Ishikawa (cell line): ENCODE data around the gene SYNDIG1.

Experiments used
- CEBPB ChIP-seq: IDR thresholded peaks from 2 replicates; pipeline ENCODE4 v1.6.1; 2012
- CREB1 ChIP-seq: IDR thresholded peaks from 2 replicates; pipeline ENCODE4 v1.6.1; 2012; ENCODE audit warnings: low read depth
- EGR1 ChIP-seq: IDR thresholded peaks from 2 replicates; pipeline ENCODE4 v1.6.1; 2012
- EP300 ChIP-seq: IDR thresholded peaks from 2 replicates; pipeline ENCODE4 v1.6.1; 2012; ENCODE audit warnings: borderline replicate concordance
- FOXM1 ChIP-seq: IDR thresholded peaks from 2 replicates; pipeline ENCODE4 v1.6.1; 2012; ENCODE audit warnings: low read depth, borderline replicate concordance
- MAX ChIP-seq: IDR thresholded peaks from 2 replicates; pipeline ENCODE4 v1.6.1; 2012
- NFIC ChIP-seq: IDR thresholded peaks from 2 replicates; pipeline ENCODE4 v1.6.1; 2012
- RAD21 ChIP-seq: IDR thresholded peaks from 2 replicates; pipeline ENCODE4 v1.6.1; 2012; ENCODE audit warnings: low read depth
- TAF1 ChIP-seq: IDR thresholded peaks from 2 replicates; pipeline ENCODE4 v1.6.1; 2012; ENCODE audit warnings: low read depth, mild to moderate bottlenecking
- TCF12 ChIP-seq: IDR thresholded peaks from 2 replicates; pipeline ENCODE4 v1.6.1; 2012; ENCODE audit warnings: low read depth
- TEAD4 ChIP-seq: IDR thresholded peaks from 2 replicates; pipeline ENCODE4 v1.6.1; 2012
- YY1 ChIP-seq: IDR thresholded peaks from 2 replicates; pipeline ENCODE4 v1.6.1; 2012; ENCODE audit warnings: low read depth
- ZBTB7A ChIP-seq: IDR thresholded peaks from 2 replicates; pipeline ENCODE4 v1.6.1; 2012; ENCODE audit warnings: low read depth
- TF ChIP-seq, protein P1 (sequence below): IDR thresholded peaks from 2 replicates; pipeline ENCODE4 v1.6.1; 2012; ENCODE audit warnings: low read depth, mild to moderate bottlenecking
- TF ChIP-seq, protein P2 (sequence below): IDR thresholded peaks from 2 replicates; pipeline ENCODE4 v1.6.1; 2012

SYNDIG1 gene

DNA sequence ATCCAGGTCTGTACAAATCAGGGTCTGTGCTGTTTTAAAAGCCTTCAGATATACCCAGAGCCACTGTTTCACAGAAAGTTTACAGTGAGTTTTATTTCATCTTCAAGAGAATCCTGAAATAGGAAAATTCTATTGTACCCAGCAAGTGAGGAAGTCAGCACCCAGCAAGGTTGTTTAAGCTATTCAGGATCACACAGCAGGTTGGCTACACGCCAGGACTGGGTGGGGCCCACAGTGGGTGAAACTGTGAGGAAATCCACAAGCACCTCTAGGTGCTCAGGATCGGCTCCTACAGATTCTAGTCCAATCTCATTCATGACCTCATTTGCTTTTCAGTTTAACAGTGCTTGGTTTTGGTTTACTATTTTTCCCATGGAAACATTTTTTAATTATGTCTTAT lies 128.9 kb downstream of the SYNDIG1 start:
- TF ChIP-seq RAD21 (no peak), CEBPB (no peak), TCF12 (no peak), TAF1 (no peak), EP300 (no peak), YY1 (no peak), NFIC (no peak), FOXM1 (no peak), TEAD4 (no peak), EGR1 (no peak), MAX (no peak), CREB1 (no peak), ZBTB7A (no peak)
- TF ChIP-seq, protein P1, sequence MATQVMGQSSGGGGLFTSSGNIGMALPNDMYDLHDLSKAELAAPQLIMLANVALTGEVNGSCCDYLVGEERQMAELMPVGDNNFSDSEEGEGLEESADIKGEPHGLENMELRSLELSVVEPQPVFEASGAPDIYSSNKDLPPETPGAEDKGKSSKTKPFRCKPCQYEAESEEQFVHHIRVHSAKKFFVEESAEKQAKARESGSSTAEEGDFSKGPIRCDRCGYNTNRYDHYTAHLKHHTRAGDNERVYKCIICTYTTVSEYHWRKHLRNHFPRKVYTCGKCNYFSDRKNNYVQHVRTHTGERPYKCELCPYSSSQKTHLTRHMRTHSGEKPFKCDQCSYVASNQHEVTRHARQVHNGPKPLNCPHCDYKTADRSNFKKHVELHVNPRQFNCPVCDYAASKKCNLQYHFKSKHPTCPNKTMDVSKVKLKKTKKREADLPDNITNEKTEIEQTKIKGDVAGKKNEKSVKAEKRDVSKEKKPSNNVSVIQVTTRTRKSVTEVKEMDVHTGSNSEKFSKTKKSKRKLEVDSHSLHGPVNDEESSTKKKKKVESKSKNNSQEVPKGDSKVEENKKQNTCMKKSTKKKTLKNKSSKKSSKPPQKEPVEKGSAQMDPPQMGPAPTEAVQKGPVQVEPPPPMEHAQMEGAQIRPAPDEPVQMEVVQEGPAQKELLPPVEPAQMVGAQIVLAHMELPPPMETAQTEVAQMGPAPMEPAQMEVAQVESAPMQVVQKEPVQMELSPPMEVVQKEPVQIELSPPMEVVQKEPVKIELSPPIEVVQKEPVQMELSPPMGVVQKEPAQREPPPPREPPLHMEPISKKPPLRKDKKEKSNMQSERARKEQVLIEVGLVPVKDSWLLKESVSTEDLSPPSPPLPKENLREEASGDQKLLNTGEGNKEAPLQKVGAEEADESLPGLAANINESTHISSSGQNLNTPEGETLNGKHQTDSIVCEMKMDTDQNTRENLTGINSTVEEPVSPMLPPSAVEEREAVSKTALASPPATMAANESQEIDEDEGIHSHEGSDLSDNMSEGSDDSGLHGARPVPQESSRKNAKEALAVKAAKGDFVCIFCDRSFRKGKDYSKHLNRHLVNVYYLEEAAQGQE: no peak
- TF ChIP-seq, protein P2, sequence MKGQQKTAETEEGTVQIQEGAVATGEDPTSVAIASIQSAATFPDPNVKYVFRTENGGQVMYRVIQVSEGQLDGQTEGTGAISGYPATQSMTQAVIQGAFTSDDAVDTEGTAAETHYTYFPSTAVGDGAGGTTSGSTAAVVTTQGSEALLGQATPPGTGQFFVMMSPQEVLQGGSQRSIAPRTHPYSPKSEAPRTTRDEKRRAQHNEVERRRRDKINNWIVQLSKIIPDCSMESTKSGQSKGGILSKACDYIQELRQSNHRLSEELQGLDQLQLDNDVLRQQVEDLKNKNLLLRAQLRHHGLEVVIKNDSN: no peak

GRCh38 chr20:24598996-24599395 lies 129.6 kb downstream of the SYNDIG1 start:
- TF ChIP-seq MAX: no peak
- TF ChIP-seq, protein P1: no peak
- no peak for TF ChIP-seq YY1
- TF ChIP-seq TEAD4: no peak
- TF ChIP-seq TAF1: no peak
- no peak for TF ChIP-seq ZBTB7A
- no peak for TF ChIP-seq FOXM1
- TF ChIP-seq, protein P2: no peak
- no peak for TF ChIP-seq CREB1
- TF ChIP-seq RAD21: no peak
- TF ChIP-seq TCF12: no peak
- TF ChIP-seq EP300: no peak
- TF ChIP-seq EGR1: no peak
- TF ChIP-seq NFIC: no peak
- no peak for TF ChIP-seq CEBPB

DNA sequence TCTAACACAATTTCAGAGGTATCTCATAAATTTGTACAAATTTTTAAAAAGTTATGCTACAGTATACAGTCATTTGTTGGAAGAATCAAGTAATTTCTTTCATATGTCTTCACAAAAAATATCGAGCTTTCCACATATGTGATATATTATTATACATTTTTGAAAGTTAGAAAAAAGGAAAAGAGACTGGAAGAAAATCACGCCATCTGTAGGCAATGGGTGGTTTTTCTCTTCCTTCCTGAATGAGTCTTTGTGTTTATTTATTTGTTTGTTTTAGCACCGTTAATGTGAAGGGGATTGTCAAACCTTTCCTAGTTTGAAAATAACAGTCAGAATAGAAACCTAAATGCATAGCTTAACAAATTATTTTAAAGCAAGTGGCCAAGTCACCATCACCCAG lies 130.6 kb downstream of the SYNDIG1 start:
- TF ChIP-seq, protein P2: no peak
- no peak for TF ChIP-seq CEBPB
- no peak for TF ChIP-seq YY1
- TF ChIP-seq EGR1: no peak
- TF ChIP-seq, protein P1: no peak
- no peak for TF ChIP-seq TAF1
- TF ChIP-seq MAX: no peak
- TF ChIP-seq ZBTB7A: no peak
- TF ChIP-seq CREB1: no peak
- no peak for TF ChIP-seq TEAD4
- TF ChIP-seq EP300: no peak
- no peak for TF ChIP-seq TCF12
- no peak for TF ChIP-seq FOXM1
- no peak for TF ChIP-seq NFIC
- TF ChIP-seq RAD21: no peak
